ENCODE measurements around the gene GRM7. TPM values are rescaled to one million over a fixed set of nuclear protein-coding genes. Genes with fewer than 3 reads are reported as not detected.

Gene GRM7
- total and polyA plus RNA-seq, 9 of the 15 experiments (the other 6 are each of a cell fraction or from before 2014, with no cell fraction given) = not detected

DNA sequence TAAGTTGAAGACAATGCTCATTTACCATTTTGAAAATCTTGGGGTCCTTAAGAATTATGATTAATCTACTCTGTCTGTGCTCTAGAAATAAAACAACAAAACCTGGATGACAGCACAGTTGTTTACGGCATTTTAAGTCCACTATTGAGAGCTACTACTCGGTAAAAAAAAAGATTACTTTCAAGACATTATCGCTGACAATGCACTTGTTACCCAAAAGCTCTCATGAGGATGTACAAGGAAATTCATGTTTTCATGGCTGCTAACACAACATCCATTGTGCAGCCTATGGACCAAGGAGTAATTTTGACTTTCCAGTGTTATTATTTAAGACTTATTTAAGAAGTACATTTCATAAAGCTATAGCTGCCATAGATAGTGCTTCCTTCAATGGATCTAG, 221.3 kb downstream of the GRM7 start:
- H4K20me1 ChIP-seq (replicated peaks; ENCODE audit: control insufficient read depth, insufficient read depth, low read length) = no peaks in the 10 kb centered on the region
- no peak for ATAC-seq
- H3K4me1 ChIP-seq (replicated peaks in 1 of 2; ENCODE audit: control insufficient read depth in 2 of 2, insufficient read depth in 2 of 2, low read length in 2 of 2) = no peaks in the 10 kb centered on the region
- no TSS peak for BruUV-seq (replicated peaks)
- H3K36me3 ChIP-seq (ENCODE audit: control insufficient read depth, insufficient read depth, low read length) = no peaks in the 10 kb centered on the region
- H3K27ac ChIP-seq (ENCODE audit: extremely low read depth, low read depth, low read length) = no peak overlapping the region
- no peak for DNase-seq (ENCODE audit: extremely low read depth in 1 of 4, low spot score in 3 of 4)
- in situ Hi-C loops (cut with MboI) = no loop called here
- no peaks in the 10 kb centered on the region for H3K9me1 ChIP-seq (ENCODE audit: control insufficient read depth, insufficient read depth, low read length)
- intact Hi-C loops (cut with micrococcal nuclease) = no loop called here
- no peaks in the 10 kb centered on the region for H3K9me3 ChIP-seq (replicated peaks; ENCODE audit: control insufficient read depth, insufficient read depth, low read depth, low read length)
- H3K4me3 ChIP-seq = no peak overlapping the region
- CTCF ChIA-PET (ENCODE audit: low intra/inter-chr PET ratio) = no interaction called here
- no peak for FAIRE-seq
- POLR2A ChIA-PET = no interaction called here
- H3K79me2 ChIP-seq (ENCODE audit: control insufficient read depth, insufficient read depth, low read length) = no peaks in the 10 kb centered on the region
- H3K9ac ChIP-seq (ENCODE audit: insufficient read depth in 1 of 2, low read depth in 2 of 2, low read length in 2 of 2) = no peak overlapping the region
- H3K4me2 ChIP-seq (ENCODE audit: insufficient read depth, low read length) = no peak overlapping the region
- WGBS (ENCODE audit: insufficient coverage, low coverage, missing lambda C conversion rate) = 4% methylated on average over 3 of the region's 3 CpGs
- TF ChIP-seq MAFG (tag; conservative IDR thresholded peaks at IDR 0.05) (0 out of 2 replicates have a peak, but pooled peaks have one; percentile 10), PTRF (tag; IDR thresholded peaks at IDR 0.05) (no peak), MAFK (IDR thresholded peaks at IDR 0.05; ENCODE audit: low read length) (peak; percentile 35; the same call in 1 of the 2 replicates), YY1 (IDR thresholded peaks at IDR 0.05; ENCODE audit: borderline replicate concordance in 1 of 3, control insufficient read depth in 1 of 3, extremely low read depth in 1 of 3, insufficient read depth in 3 of 3, insufficient read length in 1 of 3, insufficient replicate concordance in 2 of 3, low read depth in 1 of 3, low read length in 2 of 3) (no peak), ZNF316 (IDR thresholded peaks at IDR 0.05) (peak; percentile 47; the same call in 1 of the 2 replicates)
- TF ChIP-seq, protein P1, sequence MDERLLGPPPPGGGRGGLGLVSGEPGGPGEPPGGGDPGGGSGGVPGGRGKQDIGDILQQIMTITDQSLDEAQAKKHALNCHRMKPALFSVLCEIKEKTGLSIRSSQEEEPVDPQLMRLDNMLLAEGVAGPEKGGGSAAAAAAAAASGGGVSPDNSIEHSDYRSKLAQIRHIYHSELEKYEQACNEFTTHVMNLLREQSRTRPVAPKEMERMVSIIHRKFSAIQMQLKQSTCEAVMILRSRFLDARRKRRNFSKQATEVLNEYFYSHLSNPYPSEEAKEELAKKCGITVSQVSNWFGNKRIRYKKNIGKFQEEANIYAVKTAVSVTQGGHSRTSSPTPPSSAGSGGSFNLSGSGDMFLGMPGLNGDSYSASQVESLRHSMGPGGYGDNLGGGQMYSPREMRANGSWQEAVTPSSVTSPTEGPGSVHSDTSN (CRISPR knock-in tag; IDR thresholded peaks at IDR 0.05; ENCODE audit: low read depth) = no peak
- TF ChIP-seq, protein P1 (tag; conservative IDR thresholded peaks at IDR 0.05; ENCODE audit: low read depth) = no peak
- no peaks in the 10 kb centered on the region for H3K27me3 ChIP-seq (ENCODE audit: control insufficient read depth in 2 of 2, insufficient read depth in 2 of 2, low read length in 2 of 2)
- H2AFZ ChIP-seq (ENCODE audit: low read depth, low read length) = no peak overlapping the region

Data from K562 (cell line).